NK-92 (cell line): ENCODE data around the gene TMEM80.

Experiments used
- DNase-seq: peaks from one replicate; lab custom pipeline; 2025; ENCODE audit not compliant: unreplicated experiment; lab: John Stamatoyannopoulos, UW

Gene TMEM80

DNA sequence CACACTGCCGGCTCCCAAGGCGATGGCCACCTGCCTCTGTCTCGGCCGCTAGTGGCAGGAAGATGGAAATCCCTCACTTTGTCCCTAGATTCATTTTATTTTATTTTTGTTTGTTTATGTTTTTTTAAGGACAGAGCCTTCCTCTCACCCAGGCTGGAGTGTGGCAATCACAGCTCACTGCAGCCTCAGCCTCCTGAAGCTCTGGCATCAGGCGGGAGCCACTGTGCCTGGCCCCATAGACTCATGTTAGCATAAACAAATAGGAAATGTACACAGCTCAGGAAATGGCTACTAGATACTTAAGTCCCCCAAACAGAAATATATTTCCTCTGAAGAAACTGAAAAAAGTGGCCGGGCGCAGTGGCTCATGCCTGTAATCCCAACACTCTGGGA is 3.5 kb downstream of the TMEM80 start:
- no peak for DNase-seq

DNA sequence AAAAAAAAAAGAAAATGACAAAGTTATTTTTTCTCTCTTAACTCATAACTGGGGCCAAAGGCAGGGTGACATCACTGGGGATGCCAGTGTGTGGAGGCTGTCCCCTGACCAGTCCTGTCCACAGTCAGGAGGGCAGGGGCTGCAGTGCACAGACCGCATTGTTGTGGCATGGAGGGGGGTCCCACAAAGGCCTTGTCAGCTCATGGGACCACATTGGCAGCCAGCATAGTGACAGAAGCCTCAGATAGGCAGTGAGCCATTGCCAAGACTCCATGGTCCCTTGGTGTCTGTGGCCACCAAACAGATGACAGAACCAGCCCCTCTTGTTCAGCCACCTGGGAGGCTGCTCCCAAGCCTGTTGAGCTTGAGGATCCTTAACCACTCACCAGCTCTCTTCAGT is 4.1 kb downstream of the TMEM80 start:
- DNase-seq = no peak

- no peak for DNase-seq
These were observed 6.3 kb downstream of the TMEM80 start for GRCh38 chr11:701741-702461.

DNA sequence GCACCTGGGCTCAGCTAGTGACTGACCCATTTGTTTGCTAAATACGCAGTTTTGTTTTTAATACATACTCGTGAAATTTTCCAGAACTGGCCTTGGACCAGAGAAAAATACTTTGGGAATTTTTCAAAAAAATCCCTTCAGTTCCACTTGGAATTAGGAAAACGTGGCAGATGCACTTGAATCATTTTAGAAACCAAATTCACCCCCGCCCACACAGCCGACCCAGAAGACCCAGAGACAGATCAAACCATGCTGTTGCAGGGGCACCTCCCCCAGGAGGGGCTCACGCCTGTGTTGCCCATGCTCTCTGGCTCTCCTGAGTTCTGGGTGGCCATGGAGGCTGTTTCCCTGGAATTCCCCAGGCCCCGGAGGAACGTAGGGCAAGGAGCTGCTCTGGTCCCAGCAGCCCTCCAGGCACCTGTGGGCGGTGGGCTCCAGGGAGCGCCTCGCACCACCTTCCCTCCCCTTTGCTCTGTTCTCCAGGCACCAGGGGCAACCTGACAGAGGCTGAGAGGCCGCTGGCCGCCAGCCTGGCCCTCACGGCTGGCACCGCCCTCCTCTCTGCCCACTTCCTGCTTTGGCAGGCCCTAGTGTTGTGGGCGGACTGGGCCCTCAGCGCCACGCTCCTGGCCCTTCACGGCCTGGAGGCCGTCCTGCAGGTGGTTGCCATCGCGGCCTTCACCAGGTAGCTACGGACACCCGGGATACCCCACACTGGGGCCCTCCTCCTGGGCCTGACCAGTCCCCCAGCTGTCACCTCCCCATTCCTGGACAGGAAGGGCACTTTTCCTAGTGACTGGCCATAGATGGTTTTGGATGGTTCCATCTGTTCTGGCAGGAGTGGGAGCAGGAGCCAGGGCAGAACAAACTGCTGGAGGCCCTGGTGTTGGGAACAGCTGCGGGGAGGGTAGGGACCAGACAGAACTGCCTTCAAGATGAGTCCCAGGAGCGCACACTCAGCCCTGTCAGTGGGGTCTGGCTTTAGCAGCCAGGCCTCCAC is 7.1 kb downstream of the TMEM80 start:
- no peak for DNase-seq

- DNase-seq = no peak
These were observed 7.9 kb downstream of the TMEM80 start for GRCh38 chr11:703506-703905.

DNA sequence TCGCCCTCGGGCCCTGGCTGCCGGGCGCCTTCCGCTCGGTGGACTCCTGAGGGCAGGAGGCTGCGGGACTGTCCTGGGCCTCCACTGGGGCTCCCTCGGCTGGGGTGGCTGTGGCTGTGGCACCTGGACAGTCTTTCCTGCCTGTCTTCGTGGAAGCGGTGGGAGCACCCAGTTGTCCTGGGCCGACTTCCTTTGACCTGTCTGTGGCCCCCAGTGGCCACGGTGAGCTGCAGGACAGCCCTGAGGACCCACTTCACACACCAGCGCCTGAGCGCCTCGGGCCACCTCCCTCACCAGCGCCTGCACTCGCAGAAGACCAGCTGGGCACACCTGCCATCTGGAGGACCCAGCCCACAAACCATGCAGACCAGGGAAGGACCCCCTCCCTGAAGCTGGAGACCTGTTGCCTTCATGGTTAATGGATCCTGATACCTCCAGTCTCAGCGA is 8.6 kb downstream of the TMEM80 start:
- DNase-seq = no peak

DNA sequence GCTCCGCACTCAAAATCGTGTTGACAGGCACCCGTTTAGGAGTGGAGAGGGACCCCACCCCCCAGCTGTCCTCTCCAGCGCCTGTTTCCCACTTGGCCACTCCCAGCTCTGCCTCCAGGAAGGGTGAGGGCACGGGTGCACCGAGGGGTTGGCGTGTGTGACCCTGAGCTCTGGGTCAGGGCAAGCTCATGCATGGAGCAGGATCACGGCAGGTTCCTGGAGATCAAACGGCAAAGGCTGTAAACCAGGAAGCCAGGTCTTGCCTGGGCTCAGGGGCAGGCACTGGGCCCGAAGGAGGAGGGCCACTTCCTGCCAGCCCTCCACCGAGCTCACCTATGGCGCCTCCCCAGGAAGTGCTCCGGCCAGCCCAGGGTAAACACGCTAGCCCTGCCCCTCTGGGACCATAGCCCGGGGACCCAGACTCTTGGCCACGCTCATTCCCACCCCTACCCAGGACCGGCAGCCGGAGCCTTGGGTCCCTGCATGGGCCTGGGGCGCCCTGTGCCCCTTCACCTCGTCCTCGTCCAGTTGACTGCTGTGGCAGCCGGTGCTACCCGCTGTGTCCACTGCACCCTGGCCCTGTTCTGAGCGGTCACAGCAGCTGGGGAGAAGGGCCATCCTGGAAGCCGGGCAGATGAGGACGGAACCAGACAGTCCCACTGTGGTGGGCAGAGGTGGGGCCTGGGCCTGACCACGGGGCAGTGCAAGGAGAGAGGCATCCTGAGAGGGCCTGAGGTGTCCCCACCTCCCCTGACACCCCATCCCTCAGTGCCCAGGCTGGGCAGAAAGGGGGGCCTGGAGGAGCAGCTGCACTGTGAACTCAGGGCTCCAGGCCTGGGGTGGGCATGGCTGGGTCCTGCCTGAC is 9.4 kb downstream of the TMEM80 start:
- no peak for DNase-seq

DNA sequence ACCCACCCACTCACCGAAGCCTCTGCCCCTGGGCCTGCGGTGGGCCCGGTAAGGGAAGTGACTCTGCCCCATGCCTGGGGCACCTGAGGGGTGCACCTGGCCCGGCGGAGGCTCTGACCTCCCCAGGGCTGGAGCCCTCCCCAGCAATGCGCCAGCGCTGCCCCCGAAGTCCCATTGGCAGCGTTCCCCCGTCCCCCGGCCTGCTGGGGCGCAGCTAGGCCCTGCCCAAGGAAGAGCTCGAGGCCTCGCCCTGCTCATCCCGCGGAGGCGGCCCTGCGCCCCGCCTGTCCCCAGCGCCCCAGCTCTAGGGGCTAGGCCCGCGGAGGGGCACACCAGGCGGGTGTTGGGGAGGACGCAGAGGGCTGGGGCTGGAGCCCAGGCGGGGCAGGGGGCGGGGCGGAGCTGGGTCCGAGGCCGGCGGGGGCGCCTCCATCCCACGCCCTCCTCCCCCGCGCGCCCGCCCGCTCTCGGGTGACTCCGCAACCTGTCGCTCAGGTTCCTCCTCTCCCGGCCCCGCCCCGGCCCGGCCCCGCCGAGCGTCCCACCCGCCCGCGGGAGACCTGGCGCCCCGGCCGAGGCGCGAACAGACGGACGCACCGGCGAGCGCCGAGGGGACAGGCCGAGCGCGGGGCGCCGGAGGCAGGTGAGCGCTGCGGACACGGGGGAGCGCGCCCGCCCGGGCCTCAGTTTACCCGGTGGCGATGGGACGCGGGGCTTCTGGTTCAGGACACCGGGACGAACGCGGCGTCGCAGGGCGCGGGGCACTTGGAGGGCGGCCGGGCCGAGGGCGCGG is 10.2 kb downstream of the TMEM80 start, which contains the start of gene EPS8L2:
TSS of gene EPS8L2 (plus strand) at position 586 of the 793 bp plus-strand sequence. CDS start 3,177 bp downstream, outside the sequence.
- DNase-seq = no peak

GRCh38 chr11:706439-706956 is 10.9 kb downstream of the TMEM80 start:
- DNase-seq = no peak

GRCh38 chr11:706957-707816 is 11.6 kb downstream of the TMEM80 start:
- no peak for DNase-seq

DNA sequence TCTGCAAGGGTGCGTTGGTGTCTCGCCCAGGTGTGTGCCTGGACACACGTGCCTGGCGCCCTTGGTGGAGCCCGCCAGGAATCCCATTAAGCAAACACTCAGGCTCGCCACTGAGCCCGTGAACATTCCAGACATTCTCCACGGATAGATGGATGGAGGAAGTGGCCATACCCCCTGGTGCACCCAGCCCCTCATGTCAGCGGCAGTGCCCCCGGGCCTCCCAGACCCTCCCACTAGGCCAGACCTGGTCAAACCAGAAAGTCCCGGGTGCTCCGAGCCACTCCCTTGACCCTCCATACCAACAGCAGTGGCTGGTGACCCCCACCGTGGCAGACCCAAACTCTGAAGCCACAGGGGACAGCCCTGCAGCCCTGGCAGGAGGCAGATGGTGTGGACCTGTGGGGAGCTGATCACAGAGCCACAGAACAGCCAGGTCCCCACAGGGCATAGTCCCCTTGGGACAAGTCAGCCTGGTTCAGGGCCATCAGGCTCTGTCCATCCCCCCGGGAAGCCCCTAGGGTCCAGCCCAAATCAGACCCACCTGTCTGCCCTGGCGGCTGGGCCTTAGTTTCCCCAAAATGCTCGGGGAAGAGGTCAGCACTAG is 12.3 kb downstream of the TMEM80 start:
- no peak for DNase-seq

- DNase-seq = no peak
These were observed 12.9 kb downstream of the TMEM80 start for GRCh38 chr11:708511-708910.

- no peak for DNase-seq
These were observed 13.7 kb downstream of the TMEM80 start for GRCh38 chr11:709109-709997.

DNA sequence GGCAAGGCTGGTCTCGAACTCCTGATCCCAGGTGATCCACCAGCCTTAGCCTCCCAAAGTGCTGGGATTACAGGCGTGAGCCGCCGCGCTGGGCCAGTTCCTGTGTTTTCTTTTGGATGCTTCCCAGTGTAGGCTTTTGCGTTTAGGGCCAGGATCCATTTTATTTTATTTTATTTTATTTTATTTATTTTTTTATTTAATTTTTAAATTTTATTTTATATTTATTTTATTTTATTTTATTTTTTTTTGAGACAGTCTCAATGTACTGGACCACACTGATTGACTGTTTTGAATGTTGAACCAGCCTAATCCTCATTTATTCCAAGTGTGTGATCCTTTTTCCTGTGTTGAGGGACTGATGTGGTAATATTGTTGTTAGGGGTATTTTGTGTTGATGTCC is 18.8 kb downstream of the TMEM80 start:
- no peak for DNase-seq

GRCh38 chr11:719214-720016 is 23.8 kb downstream of the TMEM80 start:
- DNase-seq = no peak

- DNase-seq = no peak
These were observed 24.5 kb downstream of the TMEM80 start for GRCh38 chr11:720017-720641.
